ENCODE measurements around the gene METTL1.

METTL1 gene

DNA sequence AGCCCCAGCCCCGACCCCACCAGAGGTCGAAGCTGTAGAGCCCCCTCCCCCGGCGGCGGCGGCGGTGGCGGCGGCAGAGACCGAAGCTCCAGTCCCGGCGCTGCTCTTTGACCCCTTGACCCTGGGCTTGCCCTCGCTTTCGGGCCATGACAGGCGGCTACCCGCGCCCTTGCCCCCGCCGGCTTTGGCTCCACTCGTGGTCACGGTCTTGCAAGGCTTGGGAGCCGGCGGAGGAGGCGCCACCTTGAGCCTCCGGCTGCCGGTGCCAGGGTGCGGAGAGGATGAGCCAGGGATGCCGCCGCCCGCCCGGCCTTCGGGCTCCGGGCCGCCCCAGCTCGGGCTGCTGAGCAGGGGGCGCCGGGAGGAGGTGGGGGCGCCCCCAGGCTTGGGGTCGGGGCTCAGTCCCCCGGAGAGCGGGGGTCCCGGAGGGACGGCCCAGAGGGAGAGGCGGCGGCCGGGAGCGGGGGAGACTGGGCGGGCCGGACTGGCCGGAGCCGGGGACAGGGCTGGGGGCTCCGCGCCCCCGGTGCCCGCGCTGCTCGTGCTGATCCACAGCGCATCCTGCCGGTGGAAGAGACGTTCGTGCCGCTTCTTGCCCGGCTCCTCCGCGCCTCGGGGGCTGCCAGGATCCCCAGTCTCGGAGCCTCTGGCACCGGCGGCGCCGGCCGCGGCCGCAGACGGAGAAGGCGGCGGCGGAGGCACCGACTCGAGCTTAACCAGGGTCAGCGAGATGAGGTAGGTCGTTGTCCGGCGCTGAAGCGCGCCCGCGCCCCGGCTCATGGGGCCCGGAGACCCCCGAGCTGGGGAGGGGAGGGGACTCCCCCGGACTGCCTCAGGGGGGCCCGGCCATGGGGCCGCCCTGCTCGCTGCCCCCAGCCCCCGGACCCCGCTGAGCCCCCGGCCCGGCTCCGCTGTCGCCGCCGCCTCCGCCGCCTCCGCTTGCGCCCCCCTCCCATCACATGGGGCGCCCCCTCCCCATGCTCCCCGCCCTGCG lies 34.1 kb downstream of the METTL1 start:
- DNase-seq (ENCODE audit: low read depth in 2 of 2) = no peak

DNA sequence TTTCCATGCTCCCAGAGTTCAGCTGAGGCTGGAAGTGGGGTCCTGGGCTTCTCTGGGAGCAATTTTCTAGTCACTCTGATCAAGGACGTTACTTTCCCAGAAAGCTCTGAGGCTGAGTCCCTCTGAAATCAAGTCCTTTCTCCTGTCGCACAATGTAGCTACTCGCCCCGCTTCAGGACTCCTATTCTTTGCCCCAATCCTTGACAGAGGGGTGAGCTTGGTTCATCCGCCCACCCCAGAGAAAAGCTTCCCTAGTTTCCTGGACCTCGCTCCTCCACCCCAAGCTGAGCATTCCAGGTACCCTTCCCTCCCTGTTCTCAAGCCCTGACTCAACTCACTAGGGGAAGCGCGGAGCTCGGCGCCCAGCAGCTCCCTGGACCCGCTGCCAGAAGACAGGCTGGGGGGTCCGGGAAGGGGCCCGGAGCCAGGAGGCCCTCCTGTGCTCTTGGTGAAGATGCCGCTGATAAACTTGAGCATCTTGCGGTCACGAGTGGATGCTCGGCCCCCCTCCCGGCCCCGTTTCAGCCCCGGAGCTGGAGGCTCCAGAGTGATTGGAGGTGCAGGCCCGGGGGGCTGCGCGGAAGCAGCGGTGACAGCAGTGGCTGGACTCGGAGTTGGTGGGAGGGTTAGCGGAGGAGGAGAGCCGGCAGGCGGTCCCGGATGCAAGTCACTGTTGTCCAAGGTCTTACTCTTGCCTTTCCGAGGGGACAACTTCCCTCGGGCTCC lies 35.0 kb downstream of the METTL1 start:
- no peak for DNase-seq (ENCODE audit: low read depth in 2 of 2)

DNA sequence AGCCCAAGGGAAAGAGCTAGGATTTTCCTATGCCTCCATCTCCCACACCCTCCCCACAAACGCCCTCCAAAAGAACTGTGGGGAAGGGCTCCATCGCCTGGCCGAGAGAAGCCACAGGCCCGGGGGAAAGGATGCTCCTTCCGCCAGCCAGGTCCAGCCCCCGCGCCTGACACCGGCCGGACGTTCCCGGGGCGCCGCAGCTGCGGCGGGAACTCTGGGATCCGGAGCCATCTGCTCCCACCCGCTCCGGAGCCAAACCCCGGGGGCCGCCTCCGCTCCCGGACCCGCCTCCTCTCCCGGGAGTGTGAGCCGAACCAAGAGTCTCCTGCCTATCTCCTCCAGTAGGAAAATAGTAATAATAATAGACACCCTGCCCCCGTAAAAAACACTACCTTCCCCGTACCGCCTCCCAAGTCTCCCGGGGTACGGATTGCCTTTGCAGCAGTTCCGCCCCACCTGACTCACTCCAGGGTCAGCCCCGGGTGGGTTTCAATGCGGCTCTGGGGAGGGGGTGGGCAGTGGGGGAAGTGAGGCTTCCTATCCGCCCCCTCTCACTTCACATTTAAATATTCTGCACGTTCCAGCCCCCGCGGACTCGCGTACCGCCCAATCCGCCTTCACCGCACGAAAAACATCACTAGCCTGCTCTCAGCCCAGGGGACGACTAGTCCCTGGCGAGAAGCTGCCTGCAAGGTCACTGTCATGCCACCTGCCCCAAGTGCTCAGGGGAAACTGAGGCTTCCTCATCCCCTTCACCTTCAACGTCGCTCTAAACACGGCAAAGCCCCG lies 35.8 kb downstream of the METTL1 start:
- DNase-seq (ENCODE audit: low read depth in 2 of 2) = no peak

DNA sequence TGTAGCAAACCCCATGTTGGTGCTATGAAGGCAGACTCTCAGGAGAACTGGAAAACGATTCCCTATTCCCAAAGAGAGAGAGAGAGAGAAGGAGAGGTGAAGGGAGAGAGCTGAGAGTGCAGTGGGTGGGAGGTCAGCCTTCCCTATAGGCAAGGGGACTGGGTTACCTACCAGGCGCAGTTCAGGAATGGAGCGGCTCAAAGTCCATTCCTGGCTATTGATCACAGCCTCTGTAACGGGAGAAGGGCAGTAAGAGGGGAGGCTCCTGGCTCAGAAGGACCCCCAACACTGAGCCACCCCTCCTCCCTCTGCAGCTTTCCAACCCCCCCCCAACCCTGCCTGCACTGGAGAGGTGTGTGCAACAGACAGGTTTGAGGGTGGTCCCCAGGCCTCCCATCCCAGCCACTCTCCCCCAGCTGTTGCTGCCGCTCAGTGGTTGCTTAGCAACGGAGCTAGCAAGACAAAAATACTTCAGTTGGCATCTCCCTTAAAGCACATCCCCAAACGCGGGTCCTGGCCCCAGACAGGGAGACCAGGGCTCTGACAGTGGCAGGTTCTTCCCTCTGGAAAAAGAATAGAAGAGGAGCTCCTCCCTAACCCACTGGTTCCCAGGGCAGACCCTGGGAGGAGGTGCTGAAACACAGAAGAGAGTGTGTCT lies 36.6 kb downstream of the METTL1 start:
- no peak for DNase-seq (ENCODE audit: low read depth in 2 of 2)

DNA sequence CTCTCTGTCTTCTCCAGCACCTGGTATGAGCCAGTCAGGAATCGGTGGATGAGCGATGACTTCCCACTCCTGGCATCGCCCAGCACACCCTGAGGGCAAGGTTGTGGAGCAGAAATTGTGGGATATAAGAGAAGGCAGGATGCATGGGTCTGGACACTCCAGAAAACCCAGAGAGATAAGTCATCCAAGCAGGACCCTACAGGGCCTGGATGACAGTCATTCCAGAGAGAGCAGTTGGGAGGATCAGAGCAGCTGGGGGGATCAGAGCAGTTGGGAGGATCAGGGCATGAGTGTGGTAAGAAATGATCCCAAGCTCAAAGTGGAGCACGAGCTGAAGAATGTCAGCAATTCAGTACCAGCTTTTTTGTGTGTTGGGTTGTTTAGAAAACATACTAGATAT lies 37.3 kb downstream of the METTL1 start:
- no peak for DNase-seq (ENCODE audit: low read depth in 2 of 2)

DNA sequence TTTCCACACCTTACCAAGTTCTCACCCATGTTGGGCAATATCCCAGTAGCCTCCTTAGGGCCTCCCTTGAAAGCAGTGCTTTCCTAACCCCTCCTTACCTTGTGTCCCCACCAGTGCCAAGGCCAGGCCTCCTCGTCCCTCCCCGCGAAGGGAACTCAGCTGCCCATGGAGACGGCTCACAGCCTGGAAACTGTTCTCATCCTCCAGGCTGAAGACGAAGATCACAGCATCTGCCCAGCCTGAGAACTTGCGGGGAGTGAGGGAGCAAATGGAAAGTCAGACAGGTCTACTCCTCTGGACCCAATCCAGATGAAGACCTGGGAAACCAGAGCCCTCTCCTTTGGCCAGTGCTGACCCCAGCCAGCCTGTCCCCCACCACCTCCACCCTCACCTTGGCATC lies 38.0 kb downstream of the METTL1 start:
- DNase-seq (ENCODE audit: low read depth in 2 of 2) = no peak

DNA sequence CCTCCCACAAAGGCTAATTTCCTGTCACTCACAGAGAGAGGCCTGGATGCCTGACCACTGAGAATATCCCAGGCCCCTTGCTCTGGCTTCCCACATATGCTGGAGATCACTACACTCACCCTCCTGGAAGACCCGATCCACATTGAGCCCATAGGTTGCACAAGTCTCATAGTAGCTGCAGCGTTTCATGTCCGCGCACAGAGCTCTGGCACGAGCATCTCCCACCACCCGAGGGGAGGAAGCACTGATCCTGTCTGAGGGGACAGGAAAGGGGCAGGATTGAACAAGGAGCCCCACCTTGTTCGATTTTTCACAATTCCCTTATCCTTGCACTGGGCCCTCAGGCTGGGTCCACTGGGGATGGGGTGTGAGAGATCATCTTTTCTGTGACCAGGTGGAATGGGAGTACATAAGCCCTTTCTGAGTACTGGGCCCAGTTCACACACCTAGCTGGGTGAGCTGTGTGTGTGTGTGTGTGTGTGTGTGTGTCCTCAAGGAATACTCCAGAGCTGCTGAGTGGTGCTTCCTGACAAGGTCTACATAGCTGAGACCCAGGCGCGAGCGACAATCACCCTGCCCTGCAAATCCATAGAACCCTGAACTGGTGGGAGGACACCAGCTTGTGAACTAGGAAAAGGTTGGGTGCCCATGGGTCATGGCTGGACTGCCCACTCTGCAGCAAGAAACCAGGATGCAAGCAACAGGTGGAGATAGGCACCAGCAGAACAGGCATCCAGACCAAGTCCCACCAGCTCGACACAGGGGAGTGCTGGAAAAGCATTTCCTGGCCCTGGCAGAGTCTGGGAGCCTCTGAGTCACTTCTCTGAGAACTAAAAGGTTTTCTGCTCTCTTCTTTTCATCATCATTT lies 38.9 kb downstream of the METTL1 start:
- no peak for DNase-seq (ENCODE audit: low read depth in 2 of 2)

DNA sequence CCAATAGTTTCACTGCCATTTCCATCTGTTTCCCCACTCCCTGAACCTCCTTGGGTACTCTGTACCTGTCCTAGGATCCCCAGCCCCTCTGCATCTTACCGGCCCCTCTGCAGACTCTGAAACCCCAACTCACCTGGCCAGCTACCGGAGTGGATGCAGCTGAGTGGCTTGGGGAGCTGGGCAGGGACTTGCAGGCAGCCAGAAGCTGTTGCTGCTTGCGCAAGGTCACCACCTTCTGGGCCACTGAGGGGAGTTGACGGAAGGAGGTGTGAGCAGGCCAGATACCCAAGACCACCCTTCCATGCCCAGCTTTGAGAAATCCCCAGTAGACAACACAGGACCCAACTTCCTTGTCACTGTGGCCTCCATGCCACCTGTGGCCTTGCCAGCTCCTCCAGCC lies 39.6 kb downstream of the METTL1 start:
- DNase-seq (ENCODE audit: low read depth in 2 of 2) = no peak

DNA sequence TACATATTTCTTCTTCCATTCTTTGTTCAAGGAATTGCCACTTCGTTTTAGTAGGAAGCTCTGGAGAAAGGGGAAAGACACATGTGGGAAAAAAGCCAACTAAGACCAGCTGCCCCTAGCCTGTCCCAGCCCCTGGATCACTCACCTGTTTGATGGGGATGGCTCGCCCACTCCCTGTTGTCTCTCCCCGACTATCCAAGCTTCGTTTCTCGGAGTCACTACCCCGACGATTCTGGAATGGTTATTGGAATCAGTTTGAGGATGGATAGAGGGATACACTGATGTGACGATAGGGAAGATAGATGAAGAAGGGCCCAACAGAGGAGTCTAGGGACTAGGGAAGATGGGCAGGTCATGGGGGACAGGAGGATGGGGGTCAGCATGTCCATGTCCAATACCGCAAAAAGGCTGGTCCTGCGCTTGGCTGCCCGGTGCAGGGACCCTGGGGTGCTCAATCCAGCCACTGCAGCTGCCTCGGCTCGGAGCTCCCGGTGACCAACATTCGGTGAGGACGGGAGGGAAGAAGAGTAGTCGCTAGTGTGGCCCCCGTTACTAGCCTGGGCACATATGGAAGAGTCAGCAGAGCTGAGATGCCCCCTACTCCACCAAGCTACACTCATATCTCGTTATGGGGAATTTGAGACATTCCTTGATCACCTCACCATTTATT lies 40.4 kb downstream of the METTL1 start:
- DNase-seq (ENCODE audit: low read depth in 2 of 2) = no peak

DNA sequence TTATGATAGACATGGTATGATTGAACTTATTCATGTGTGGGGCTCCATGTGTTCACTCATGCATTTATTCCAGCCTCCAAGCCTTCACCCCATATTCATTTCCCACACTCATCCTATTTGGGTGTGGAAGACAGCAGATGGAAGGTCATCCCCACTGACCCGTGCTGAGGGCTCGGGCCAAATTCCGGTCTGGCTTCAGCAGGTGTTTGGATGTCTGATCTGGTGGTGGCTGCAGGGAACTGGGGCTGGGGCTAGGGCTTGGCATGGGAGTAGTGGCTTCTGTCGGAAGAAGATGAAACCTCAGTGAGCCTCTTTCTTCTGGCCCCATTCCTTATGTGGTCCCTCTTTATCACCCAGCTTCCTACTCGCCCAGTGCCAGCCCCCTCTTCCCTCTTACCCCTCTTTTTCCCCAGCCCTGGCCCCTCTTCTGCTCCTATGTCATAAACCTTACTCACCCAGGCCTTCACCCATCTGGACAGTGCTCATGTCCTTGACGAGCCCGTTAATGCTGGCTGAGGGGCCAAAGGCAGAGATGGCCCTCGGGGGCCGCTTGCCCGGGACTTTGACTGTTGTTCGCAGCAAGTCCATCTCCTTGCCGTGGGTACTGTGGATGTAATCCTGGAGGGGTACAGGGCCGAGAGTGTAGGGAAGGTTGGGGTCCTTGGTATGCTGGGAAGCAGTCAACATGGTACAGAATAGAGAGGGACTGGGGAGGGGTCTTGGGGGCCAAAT lies 41.4 kb downstream of the METTL1 start:
- DNase-seq (ENCODE audit: low read depth in 2 of 2) = no peak

DNA sequence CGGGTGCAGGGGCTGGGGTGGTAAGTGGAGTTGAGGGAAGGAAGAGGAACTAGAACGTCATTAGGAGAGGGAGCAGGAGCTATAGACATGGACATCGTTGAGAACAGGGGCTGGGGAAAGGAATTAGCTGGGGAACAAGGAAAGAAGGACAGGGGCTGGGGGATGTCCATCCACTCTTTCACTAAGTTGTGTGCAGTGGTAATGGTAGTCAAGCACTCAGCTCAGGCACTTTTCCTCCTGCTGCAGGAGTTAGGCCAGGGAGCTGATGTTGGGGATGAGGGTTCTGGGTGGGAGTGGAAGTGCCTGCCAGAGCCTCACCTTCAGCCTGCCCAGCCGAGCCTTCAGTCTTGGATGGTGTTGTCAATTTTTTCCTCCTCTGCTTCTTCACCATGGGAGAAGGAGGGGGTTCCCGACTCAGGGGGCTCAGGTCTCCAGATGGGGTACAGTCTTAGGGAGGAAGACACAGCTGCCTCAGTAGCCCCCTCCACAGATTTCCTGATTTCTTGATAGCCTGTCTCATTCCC lies 42.5 kb downstream of the METTL1 start:
- no peak for DNase-seq (ENCODE audit: low read depth in 2 of 2)

DNA sequence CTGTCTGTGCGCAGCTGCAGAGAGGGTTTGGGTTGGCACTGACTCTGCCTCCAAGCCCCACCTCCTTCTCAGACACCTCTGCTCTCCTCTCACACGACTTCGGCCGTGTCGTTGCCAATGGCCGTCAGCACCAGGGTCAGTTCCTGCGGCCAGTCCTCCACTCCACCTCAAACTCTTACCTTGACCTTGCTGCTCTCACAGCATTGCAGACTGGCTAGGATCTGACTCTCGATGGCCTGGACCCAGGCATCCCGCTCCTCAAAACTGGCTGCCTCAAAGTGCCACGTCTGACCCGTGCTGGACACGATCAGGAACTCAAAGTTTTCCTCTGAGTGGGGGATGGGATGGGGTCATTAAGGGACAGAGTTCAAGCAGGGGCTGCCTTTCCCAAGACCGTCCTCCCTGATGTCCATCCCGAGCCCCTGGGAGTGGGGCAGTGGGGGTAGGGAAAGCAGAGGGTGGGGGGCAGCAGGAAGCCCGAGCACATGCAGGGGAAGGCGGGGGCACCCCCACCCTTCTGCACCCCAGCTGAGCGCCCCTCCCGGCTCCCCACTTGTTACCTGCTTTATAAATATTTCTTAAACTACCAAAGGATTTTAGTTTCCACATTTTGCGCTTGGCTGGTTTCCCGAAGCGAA lies 44.0 kb downstream of the METTL1 start:
- no peak for DNase-seq (ENCODE audit: low read depth in 2 of 2)

DNA sequence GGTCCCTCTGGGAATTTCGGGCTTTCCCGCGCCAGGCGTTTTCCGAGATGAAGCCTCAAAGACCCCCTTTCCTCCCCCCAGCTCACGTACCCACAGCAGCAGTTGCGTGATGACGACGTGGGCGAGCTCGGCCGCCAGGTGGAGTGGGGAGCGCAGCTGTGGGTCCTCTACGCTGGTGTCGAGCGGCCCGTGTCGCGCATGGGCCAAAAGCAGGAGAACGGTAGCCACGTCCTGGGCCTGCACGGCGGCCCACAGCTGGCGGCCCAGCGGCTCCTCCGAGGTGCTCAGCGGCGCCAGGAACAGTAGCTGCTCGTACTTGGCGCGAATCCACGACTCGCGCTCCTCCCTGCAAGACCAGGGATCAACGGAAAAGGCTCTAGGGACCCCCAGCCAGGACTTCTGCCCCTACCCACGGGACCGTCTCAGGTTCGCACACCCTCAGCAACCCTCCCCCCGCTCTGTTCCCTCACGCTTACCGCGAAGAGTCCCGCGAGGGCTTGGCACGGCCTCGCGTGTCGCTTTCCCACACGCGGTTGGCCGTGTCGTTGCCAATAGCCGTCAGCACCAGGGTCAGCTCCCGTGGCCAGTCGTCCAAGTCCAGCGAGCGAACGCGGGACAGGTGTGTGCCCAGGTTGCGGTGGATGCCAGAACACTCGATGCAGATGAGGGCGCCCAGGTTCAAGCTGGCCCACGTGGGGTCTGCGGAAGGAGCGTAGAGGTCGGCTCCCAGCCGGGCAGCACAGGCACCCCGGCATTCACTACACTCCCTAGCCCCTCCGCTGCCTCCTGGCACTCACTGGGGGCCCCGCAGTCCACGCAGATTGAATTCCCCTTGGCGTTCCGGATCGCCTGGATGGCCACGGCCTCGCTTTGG lies 44.8 kb downstream of the METTL1 start:
- DNase-seq (ENCODE audit: low read depth in 2 of 2) = no peak

DNA sequence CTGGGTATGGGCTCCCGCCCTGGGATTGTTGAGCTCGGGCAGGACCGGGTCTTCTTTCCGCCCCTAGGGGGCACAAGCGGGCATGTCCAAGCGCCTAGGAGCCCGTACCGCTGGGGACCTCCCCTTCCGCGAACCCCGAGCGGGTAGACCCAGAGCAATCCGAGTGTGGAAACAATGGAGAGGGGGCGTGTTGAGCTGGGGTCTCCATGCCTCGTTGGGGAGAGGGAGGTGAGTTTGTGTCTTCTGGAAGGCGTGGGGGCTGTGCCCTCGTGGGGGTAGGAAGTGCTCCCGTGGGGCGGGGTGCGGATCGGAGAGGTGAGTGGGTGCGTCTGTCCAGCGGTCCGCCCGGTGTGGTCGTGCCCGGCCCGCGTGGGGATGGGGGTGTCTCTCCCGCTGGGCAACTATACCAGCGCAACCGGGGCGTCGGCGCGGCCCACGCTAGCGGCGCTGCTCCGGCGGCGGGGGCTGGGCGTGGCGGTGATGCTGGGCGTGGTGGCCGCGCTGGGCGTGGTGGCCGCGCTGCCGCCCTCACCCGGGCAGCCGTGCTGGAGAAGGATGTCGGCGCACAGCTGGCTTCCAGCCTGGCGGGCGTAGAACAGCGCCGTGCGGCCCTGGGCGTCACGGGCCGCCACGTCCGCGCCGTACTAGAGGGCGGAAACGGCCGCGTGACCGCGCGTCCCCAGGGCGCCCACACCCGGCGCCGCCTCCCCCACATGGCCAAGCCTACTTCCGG lies 45.6 kb downstream of the METTL1 start:
- no peak for DNase-seq (ENCODE audit: low read depth in 2 of 2)

DNA sequence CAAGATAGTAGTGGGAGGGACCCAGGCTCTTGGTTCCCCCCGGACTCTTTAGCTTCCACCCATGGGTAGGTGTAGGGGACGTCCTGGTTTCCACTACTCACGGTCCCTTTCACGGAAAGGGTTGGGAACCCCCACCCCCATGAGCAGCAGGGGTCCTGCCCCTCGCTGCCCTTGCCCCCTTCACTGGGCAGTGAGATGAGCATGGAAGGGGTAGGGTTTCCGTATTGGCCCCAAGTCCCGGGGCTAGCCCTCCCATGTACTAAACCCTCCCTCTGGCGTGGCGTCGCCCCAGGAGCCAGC lies 46.1 kb downstream of the METTL1 start:
- no peak for DNase-seq (ENCODE audit: low read depth in 2 of 2)

DNA sequence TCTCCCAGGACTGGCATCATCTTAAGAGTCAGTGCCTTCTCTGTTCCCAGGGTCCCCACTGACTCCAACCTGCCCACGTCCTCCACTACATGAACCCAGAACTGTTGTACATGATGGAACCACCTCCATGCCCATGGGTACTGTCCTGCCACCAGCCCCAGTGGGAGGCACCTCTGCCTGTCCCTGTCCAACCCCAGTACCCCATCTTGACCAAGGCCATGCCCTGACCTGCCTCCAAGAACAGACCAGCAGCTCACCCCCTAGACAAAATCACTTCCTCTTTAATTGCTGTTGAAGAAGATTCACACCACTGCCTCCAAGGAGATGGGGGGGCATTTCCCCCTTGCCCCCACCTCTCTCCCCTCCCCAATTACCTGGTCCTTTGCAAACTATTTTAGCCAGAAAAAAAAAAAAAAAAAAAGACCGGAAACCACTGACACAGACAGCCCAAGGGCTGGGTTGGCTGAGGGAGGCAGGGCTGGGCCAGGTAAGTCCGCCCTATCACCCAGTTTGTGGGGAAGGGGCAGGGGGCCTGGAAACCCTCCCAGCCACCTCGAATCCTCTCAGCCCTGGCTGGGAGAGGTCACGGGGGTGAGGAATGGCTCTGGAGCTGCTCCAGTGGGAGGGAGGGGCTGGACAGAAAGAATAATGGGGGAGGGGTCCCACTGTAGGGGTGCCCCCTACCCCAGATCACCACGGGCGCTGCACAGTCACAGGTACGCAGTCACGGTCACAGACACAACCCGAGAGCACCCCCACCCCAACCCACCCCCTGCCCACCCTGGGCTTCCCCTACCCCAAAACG lies 46.8 kb downstream of the METTL1 start:
- no peak for DNase-seq (ENCODE audit: low read depth in 2 of 2)
